T-helper 17 cell (primary cell): ENCODE results near the gene SULT1B1. TPM values are rescaled to one million over a fixed set of nuclear protein-coding genes. Genes with fewer than 3 reads are reported as not detected.

ENCODE experiments used
- ATAC-seq: fragments of 150-1000 bp; cut with Tn5 transposase; 2 replicates; pipeline ENCODE4 v1.10.0; 2021; ENCODE audit warnings: mild to moderate bottlenecking, moderate library complexity
- DNase-seq, 3 donors: peaks; one replicate each; pipeline versions ENCODE4 v3.0.0 to v3.0.0-alpha.2; 2020 to 2021
- H3K9me3 ChIP-seq: one replicate; pipeline ENCODE4 v1.7.0; 2013; ENCODE audit warnings: low read length, mild to moderate bottlenecking; ENCODE audit not compliant: control insufficient read depth, poor library complexity, severe bottlenecking
- H3K27ac Mint-ChIP-seq: one replicate; pipeline ENCODE4 v1.8.0; 2022; ENCODE audit warnings: mild to moderate bottlenecking, moderate library complexity, mixed read lengths
- H3K27me3 Mint-ChIP-seq: one replicate; pipeline ENCODE4 v1.8.0; 2022; ENCODE audit warnings: mixed read lengths
- H3K36me3 Mint-ChIP-seq: one replicate; pipeline ENCODE4 v1.8.0; 2022; ENCODE audit warnings: low read depth, mixed read lengths
- H3K4me1 Mint-ChIP-seq: one replicate; pipeline ENCODE4 v1.8.0; 2022; ENCODE audit warnings: mild to moderate bottlenecking, mixed read lengths
- H3K4me3 Mint-ChIP-seq: one replicate; pipeline ENCODE4 v1.8.0; 2022; ENCODE audit warnings: mild to moderate bottlenecking, moderate library complexity, mixed read lengths
- total RNA-seq, 4 donors: library from RNA in 2 of 4; stranded (reverse) in 2 of 4; gene quantifications; one replicate each; pipeline ENCODE4 v1.2.3 and lab custom pipeline; 2022 to 2026

The SULT1B1 gene
- total RNA-seq, 2 donors from 2014 or later = 4.3 to 6.3 TPM

GRCh38 chr4:69708211-69708610 lies 52.2 kb downstream of the SULT1B1 start:
- Mint-ChIP-seq H3K27me3 (peaks cover 6% of the 10 kb centered on the region), H3K36me3 (no peaks in the 10 kb centered on the region), H3K27ac (no peak overlapping the region), H3K4me3 (no peak overlapping the region), H3K4me1 (no peaks in the 10 kb centered on the region)
- no peaks in the 10 kb centered on the region for H3K9me3 ChIP-seq
- ATAC-seq = no peak
- no peak for DNase-seq

- Mint-ChIP-seq H3K4me3 (no peak overlapping the region), H3K4me1 (no peaks in the 10 kb centered on the region), H3K36me3 (no peaks in the 10 kb centered on the region), H3K27ac (no peak overlapping the region), H3K27me3 (peaks cover 2% of the 10 kb centered on the region)
- ATAC-seq (no peak), DNase-seq (no peak)
- H3K9me3 ChIP-seq = no peaks in the 10 kb centered on the region
Measured at GRCh38 chr4:69707807-69708206, 52.6 kb downstream of the SULT1B1 start.

DNA sequence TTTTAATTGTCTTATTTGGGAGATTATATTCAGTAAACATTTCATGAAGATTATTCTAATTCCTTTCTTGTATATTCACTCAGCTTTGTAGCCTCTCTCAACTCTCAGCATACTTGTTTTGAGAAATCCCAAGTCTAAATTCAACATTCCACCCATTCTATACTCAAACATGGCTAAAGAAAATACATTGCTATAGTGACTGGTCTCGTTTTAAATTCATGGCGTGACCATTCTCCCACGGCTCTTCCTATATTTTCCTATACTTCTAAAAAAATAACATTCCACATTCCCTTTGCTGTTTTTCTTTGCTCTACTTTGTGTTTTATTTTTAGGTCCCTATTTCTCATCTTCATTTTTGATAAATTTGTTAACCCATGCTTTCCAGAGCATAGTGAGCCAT lies 58.2 kb downstream of the SULT1B1 start:
- no peak overlapping the region for H3K4me3 Mint-ChIP-seq
- DNase-seq (no peak), ATAC-seq (no peak)
- no peaks in the 10 kb centered on the region for H3K36me3 Mint-ChIP-seq
- no peaks in the 10 kb centered on the region for H3K27me3 Mint-ChIP-seq
- no peaks in the 10 kb centered on the region for H3K4me1 Mint-ChIP-seq
- no peak overlapping the region for H3K27ac Mint-ChIP-seq
- H3K9me3 ChIP-seq = no peaks in the 10 kb centered on the region

GRCh38 chr4:69701696-69702095 lies 58.7 kb downstream of the SULT1B1 start:
- no peaks in the 10 kb centered on the region for H3K27me3 Mint-ChIP-seq
- no peaks in the 10 kb centered on the region for H3K4me1 Mint-ChIP-seq
- no peaks in the 10 kb centered on the region for H3K9me3 ChIP-seq
- no peak overlapping the region for H3K4me3 Mint-ChIP-seq
- H3K27ac Mint-ChIP-seq = no peak overlapping the region
- no peaks in the 10 kb centered on the region for H3K36me3 Mint-ChIP-seq
- ATAC-seq = no peak
- DNase-seq = no peak

DNA sequence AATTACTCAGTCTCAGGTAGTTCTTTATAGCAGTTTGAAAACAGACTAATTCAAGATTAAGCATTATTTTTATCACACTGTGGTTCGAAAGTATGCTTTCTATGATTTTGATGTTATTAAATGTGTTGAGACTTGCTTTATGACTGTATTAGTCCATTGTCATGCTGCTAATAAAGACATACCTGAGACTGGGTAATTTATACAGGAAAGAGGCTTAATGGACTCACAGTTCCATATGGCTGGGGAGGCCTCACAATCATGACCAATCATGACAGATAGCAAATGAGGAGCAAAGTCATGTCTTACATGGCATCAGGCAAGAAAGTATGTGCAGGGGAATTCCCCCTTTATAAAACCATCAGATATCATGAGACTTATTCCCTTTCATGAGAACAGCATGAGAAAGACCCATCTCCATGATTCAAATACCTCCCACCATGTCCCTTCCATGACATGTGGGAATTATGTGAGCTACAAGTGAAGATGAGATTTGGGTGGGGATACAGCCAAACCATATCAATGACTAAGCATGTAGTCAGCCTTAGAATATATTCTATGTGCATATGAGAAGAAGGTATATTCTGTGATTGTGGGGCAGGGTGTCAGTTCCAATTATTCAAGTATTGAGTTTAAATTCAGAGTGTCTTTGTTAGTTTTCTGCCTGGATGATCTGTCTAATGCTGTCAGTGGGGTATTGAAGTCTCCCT lies 62.7 kb downstream of the SULT1B1 start:
- no peak overlapping the region for H3K4me3 Mint-ChIP-seq
- H3K9me3 ChIP-seq = no peaks in the 10 kb centered on the region
- no peak overlapping the region for H3K27ac Mint-ChIP-seq
- ATAC-seq (no peak), DNase-seq (no peak)
- H3K36me3 Mint-ChIP-seq = no peaks in the 10 kb centered on the region
- no peaks in the 10 kb centered on the region for H3K4me1 Mint-ChIP-seq
- H3K27me3 Mint-ChIP-seq = no peaks in the 10 kb centered on the region

DNA sequence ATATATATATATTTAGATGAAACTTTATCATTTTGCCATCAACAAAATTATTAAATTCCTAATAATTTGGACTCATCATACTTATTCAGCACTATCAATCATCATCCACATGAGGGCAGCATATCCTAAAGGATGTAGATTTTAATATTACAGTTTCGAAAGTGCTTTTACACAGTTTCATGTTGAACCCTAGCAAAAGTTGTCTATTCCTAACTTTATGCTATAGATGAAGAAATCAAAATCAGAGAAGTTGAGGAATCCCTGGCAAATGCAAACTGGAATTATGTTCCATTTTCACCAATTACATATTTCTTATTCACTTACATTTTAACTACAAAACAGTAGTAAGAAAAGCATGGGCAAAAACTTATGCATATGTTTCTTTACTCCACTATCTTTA lies 70.8 kb downstream of the SULT1B1 start:
- H3K4me3 Mint-ChIP-seq = no peak overlapping the region

GRCh38 chr4:69684804-69685203 lies 75.6 kb downstream of the SULT1B1 start:
- Mint-ChIP-seq H3K27ac (no peak overlapping the region), H3K27me3 (no peaks in the 10 kb centered on the region), H3K4me1 (peaks cover 3% of the 10 kb centered on the region), H3K36me3 (no peaks in the 10 kb centered on the region), H3K4me3 (no peak overlapping the region)
- DNase-seq (no peak), ATAC-seq (no peak)
- H3K9me3 ChIP-seq = no peaks in the 10 kb centered on the region

More for the DNA sequence above, 70.8 kb downstream of the SULT1B1 start:
- H3K27me3 Mint-ChIP-seq = no peaks in the 10 kb centered on the region
- ATAC-seq (no peak), DNase-seq (no peak)
- peaks cover 5% of the 10 kb centered on the region for H3K4me1 Mint-ChIP-seq
- H3K36me3 Mint-ChIP-seq = no peaks in the 10 kb centered on the region
- H3K9me3 ChIP-seq = no peaks in the 10 kb centered on the region
- H3K27ac Mint-ChIP-seq = no peak overlapping the region

Other genes with a start within 250 kb of the SULT1B1 start
- gene UGT2A2, start 121.0 kb downstream of the SULT1B1 start, total RNA-seq = not detected
- not detected for gene UGT2A1, start 107.4 kb downstream of the SULT1B1 start, total RNA-seq
- not detected for gene SULT1E1, start 99.5 kb upstream of the SULT1B1 start, total RNA-seq
- not detected for gene CSN1S1, start 170.4 kb upstream of the SULT1B1 start, total RNA-seq
- gene CSN2, start 205.1 kb upstream of the SULT1B1 start, total RNA-seq = not detected
- gene STATH, start 235.3 kb upstream of the SULT1B1 start, total RNA-seq = not detected